ENCODE results near the gene MMS19.

DNA sequence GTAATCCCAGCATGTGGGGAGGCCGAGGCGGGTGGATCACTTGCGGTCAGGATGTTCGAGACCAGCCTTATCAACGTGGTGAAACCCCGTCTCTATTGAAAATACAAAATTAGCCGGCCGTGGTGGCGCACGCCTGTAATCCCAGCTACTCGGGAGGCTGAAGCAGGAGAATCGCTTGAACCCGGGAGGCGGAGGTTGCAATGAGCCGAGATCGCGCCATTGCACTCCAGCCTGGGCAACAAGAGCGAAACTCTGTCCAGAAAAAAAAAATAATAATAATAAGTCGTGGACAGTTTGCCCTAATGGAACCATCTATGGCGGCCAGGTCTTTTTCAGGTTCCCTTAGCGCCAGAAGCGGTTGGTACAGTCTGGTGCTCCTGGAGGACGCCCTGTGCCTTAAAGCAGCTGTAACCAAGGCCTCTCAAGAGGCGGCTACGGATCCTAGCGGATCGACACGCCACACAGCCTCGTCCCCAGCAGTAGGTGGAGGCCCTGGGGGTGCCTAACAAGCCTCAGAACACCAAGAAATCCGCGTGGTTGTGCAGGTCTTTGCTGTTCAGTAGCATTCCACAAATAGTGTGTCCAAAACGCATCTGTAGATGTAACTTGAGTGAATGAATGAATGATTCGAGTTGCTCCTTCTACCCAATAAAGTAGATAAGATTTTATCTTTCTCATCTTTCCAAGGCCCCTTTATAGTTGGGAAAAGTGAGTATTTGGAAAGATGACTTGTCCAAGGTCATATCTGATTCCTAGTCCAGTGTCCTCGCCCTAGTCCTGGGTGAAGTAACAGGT lies 71.2 kb downstream of the MMS19 start:
- TF ChIP-seq, protein P1, sequence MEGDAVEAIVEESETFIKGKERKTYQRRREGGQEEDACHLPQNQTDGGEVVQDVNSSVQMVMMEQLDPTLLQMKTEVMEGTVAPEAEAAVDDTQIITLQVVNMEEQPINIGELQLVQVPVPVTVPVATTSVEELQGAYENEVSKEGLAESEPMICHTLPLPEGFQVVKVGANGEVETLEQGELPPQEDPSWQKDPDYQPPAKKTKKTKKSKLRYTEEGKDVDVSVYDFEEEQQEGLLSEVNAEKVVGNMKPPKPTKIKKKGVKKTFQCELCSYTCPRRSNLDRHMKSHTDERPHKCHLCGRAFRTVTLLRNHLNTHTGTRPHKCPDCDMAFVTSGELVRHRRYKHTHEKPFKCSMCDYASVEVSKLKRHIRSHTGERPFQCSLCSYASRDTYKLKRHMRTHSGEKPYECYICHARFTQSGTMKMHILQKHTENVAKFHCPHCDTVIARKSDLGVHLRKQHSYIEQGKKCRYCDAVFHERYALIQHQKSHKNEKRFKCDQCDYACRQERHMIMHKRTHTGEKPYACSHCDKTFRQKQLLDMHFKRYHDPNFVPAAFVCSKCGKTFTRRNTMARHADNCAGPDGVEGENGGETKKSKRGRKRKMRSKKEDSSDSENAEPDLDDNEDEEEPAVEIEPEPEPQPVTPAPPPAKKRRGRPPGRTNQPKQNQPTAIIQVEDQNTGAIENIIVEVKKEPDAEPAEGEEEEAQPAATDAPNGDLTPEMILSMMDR (IDR thresholded peaks at IDR 0.05), result no peak
- no peak for TF ChIP-seq POLR2A (IDR thresholded peaks at IDR 0.05)
